Measurements from ENCODE around the gene AP2M1. TPM values are rescaled to one million over a fixed set of nuclear protein-coding genes. Genes with fewer than 3 reads are reported as not detected.

AP2M1 gene
- polyA plus RNA-seq = 286 TPM
- long read RNA-seq, donor 1, transcript AP2M1-202 (11 exons, 2,091 nt) = major isoform, 44 of 49 reads
- long read RNA-seq, donor 1, partial matches to known transcripts = 0 of 49 reads
- long read RNA-seq, donor 1, other reads (novel, unspliced or antisense) = 0 of 49 reads
- long read RNA-seq, donor 2, transcript AP2M1-207 (10 exons, 1,950 nt) = minor isoform, 6 of 124 reads
- long read RNA-seq, donor 2, transcript AP2M1-202 (11 exons, 2,091 nt) = major isoform, 101 of 124 reads
- long read RNA-seq, donor 2, partial matches to known transcripts = 10 of 124 reads
- long read RNA-seq, donor 2, other reads (novel, unspliced or antisense) = 0 of 124 reads
- long read RNA-seq, donor 3 = 0 reads
- long read RNA-seq, donor 4, transcript AP2M1-202 (11 exons, 2,091 nt) = major isoform, 6 of 8 reads
- long read RNA-seq, donor 4, partial matches to known transcripts = 0 of 8 reads
- long read RNA-seq, donor 4, other reads (novel, unspliced or antisense) = 0 of 8 reads
- long read RNA-seq, donor 5, transcript AP2M1-202 (11 exons, 2,091 nt) = major isoform, 62 of 65 reads
- long read RNA-seq, donor 5, partial matches to known transcripts = 0 of 65 reads
- long read RNA-seq, donor 5, other reads (novel, unspliced or antisense) = 0 of 65 reads
- long read RNA-seq, donor 6, transcript AP2M1-202 (11 exons, 2,091 nt) = major isoform, 87 of 107 reads
- long read RNA-seq, donor 6, partial matches to known transcripts = 16 of 107 reads
- long read RNA-seq, donor 6, other reads (novel, unspliced or antisense) = 0 of 107 reads
- long read RNA-seq, donor 7, transcript AP2M1-202 (11 exons, 2,091 nt) = major isoform, 38 of 47 reads
- long read RNA-seq, donor 7, transcript AP2M1-214 (3 exons, 684 nt) = minor isoform, 6 of 47 reads
- long read RNA-seq, donor 7, partial matches to known transcripts = 0 of 47 reads
- long read RNA-seq, donor 7, other reads (novel, unspliced or antisense) = 0 of 47 reads
- long read RNA-seq, donor 8, transcript AP2M1-214 (3 exons, 684 nt) = minor isoform, 7 of 133 reads
- long read RNA-seq, donor 8, transcript AP2M1-202 (11 exons, 2,091 nt) = major isoform, 88 of 133 reads
- long read RNA-seq, donor 8, partial matches to known transcripts = 36 of 133 reads
- long read RNA-seq, donor 8, other reads (novel, unspliced or antisense) = 0 of 133 reads
- long read RNA-seq, donor 9, transcript AP2M1-202 (11 exons, 2,091 nt) = major isoform, 63 of 90 reads
- long read RNA-seq, donor 9, transcript AP2M1-207 (10 exons, 1,950 nt) = minor isoform, 5 of 90 reads
- long read RNA-seq, donor 9, partial matches to known transcripts = 17 of 90 reads
- long read RNA-seq, donor 9, other reads (novel, unspliced or antisense) = 0 of 90 reads
- long read RNA-seq, donor 10, transcript AP2M1-202 (11 exons, 2,091 nt) = major isoform, 97 of 147 reads
- long read RNA-seq, donor 10, partial matches to known transcripts = 36 of 147 reads
- long read RNA-seq, donor 10, other reads (novel, unspliced or antisense) = 5 of 147 reads
- long read RNA-seq, donor 11, transcript AP2M1-202 (11 exons, 2,091 nt) = major isoform, 66 of 75 reads
- long read RNA-seq, donor 11, partial matches to known transcripts = 5 of 75 reads
- long read RNA-seq, donor 11, other reads (novel, unspliced or antisense) = 0 of 75 reads

- peak; percentile 99 for DNase-seq
- 0% methylated on average over 2 of the region's 73 CpGs for WGBS (ENCODE audit: insufficient coverage, low lambda C conversion rate)
- H3K4me3 ChIP-seq (ENCODE audit: low read length) = peak within 1 kb of the TSS; percentile 99
- peaks cover 56% of the 10 kb centered on the region for H3K36me3 ChIP-seq (ENCODE audit: control insufficient read depth, insufficient read depth, low read length)
- no peaks in the 10 kb centered on the region for H3K27me3 ChIP-seq (ENCODE audit: control insufficient read depth, insufficient read depth, low read length)
- peak within 1 kb of the TSS; percentile 92 for H3K27ac ChIP-seq (ENCODE audit: low read length)
- H3K9me3 ChIP-seq (ENCODE audit: control insufficient read depth, low read depth, low read length) = no peaks in the 10 kb centered on the region
- peaks cover 32% of the 10 kb centered on the region for H3K4me1 ChIP-seq (ENCODE audit: control insufficient read depth, insufficient read depth, low read length)
Measured at GRCh38 chr3:184174646-184175492, at the start of gene AP2M1. Gene AP2M1 (plus strand): TSS chr3:184174855. CDS start chr3:184176994, 2,139 bp downstream.

GRCh38 chr3:184126006-184126405, 48.6 kb upstream of the AP2M1 start:
- H3K4me3 ChIP-seq (ENCODE audit: low read length) = no peak overlapping the region
- H3K4me1 ChIP-seq (ENCODE audit: control insufficient read depth, insufficient read depth, low read length) = no peaks in the 10 kb centered on the region
- no peaks in the 10 kb centered on the region for H3K27me3 ChIP-seq (ENCODE audit: control insufficient read depth, insufficient read depth, low read length)
- H3K9me3 ChIP-seq (ENCODE audit: control insufficient read depth, low read depth, low read length) = no peaks in the 10 kb centered on the region
- WGBS (ENCODE audit: insufficient coverage, low lambda C conversion rate) = 69% methylated on average over 2 of the region's 3 CpGs
- DNase-seq = no peak
- no peak overlapping the region for H3K27ac ChIP-seq (ENCODE audit: low read length)
- no peaks in the 10 kb centered on the region for H3K36me3 ChIP-seq (ENCODE audit: control insufficient read depth, insufficient read depth, low read length)

- no peaks in the 10 kb centered on the region for H3K27me3 ChIP-seq (ENCODE audit: control insufficient read depth, insufficient read depth, low read length)
- H3K4me3 ChIP-seq (ENCODE audit: low read length) = no peak overlapping the region
- peak in 1 of 2 donors; percentile 22 for DNase-seq
- WGBS (ENCODE audit: insufficient coverage, low lambda C conversion rate) = no CpG with 5 or more reads among the region's 2 CpGs
- no peaks in the 10 kb centered on the region for H3K36me3 ChIP-seq (ENCODE audit: control insufficient read depth, insufficient read depth, low read length)
- peaks cover 3% of the 10 kb centered on the region for H3K4me1 ChIP-seq (ENCODE audit: control insufficient read depth, insufficient read depth, low read length)
- H3K9me3 ChIP-seq (ENCODE audit: control insufficient read depth, low read depth, low read length) = no peaks in the 10 kb centered on the region
- H3K27ac ChIP-seq (ENCODE audit: low read length) = no peak overlapping the region
Measured at GRCh38 chr3:184129012-184129411, 45.6 kb upstream of the AP2M1 start.

GRCh38 chr3:184132945-184133344, 41.7 kb upstream of the AP2M1 start:
- WGBS (ENCODE audit: insufficient coverage, low lambda C conversion rate) = 95% methylated on average over 3 of the region's 4 CpGs

GRCh38 chr3:184133840-184134745, 40.6 kb upstream of the AP2M1 start:
- no CpG with 5 or more reads among the region's 37 CpGs for WGBS (ENCODE audit: insufficient coverage, low lambda C conversion rate)
- DNase-seq = peak; percentile 70 to 85
- Histone ChIP-seq H3K27me3 (ENCODE audit: control insufficient read depth, insufficient read depth, low read length) (no peaks in the 10 kb centered on the region), H3K9me3 (ENCODE audit: control insufficient read depth, low read depth, low read length) (no peaks in the 10 kb centered on the region), H3K36me3 (ENCODE audit: control insufficient read depth, insufficient read depth, low read length) (peaks cover 9% of the 10 kb centered on the region), H3K4me3 (ENCODE audit: low read length) (peak overlapping the region; percentile 97), H3K27ac (ENCODE audit: low read length) (peak overlapping the region; percentile 70), H3K4me1 (ENCODE audit: control insufficient read depth, insufficient read depth, low read length) (peaks cover 9% of the 10 kb centered on the region)

More at GRCh38 chr3:184132945-184133344, 41.7 kb upstream of the AP2M1 start:
- Histone ChIP-seq H3K4me3 (ENCODE audit: low read length) (no peak overlapping the region), H3K9me3 (ENCODE audit: control insufficient read depth, low read depth, low read length) (no peaks in the 10 kb centered on the region), H3K27ac (ENCODE audit: low read length) (no peak overlapping the region), H3K36me3 (ENCODE audit: control insufficient read depth, insufficient read depth, low read length) (peaks cover 8% of the 10 kb centered on the region), H3K27me3 (ENCODE audit: control insufficient read depth, insufficient read depth, low read length) (no peaks in the 10 kb centered on the region), H3K4me1 (ENCODE audit: control insufficient read depth, insufficient read depth, low read length) (peaks cover 9% of the 10 kb centered on the region)
- no peak for DNase-seq

GRCh38 chr3:184134746-184135148, 39.9 kb upstream of the AP2M1 start:
- WGBS (ENCODE audit: insufficient coverage, low lambda C conversion rate) = no CpG with 5 or more reads among the region's 21 CpGs
- Histone ChIP-seq H3K27me3 (ENCODE audit: control insufficient read depth, insufficient read depth, low read length) (no peaks in the 10 kb centered on the region), H3K4me1 (ENCODE audit: control insufficient read depth, insufficient read depth, low read length) (peaks cover 9% of the 10 kb centered on the region), H3K36me3 (ENCODE audit: control insufficient read depth, insufficient read depth, low read length) (peaks cover 9% of the 10 kb centered on the region), H3K27ac (ENCODE audit: low read length) (peak overlapping the region; percentile 70), H3K4me3 (ENCODE audit: low read length) (peak overlapping the region; percentile 97), H3K9me3 (ENCODE audit: control insufficient read depth, low read depth, low read length) (no peaks in the 10 kb centered on the region)
- no peak for DNase-seq

- H3K27me3 ChIP-seq (ENCODE audit: control insufficient read depth, insufficient read depth, low read length) = no peaks in the 10 kb centered on the region
- no CpG with 5 or more reads among the region's 56 CpGs for WGBS (ENCODE audit: insufficient coverage, low lambda C conversion rate)
- peak; percentile 92 to 95 for DNase-seq
- peak within 1 kb of the TSS; percentile 70 for H3K27ac ChIP-seq (ENCODE audit: low read length)
- H3K4me1 ChIP-seq (ENCODE audit: control insufficient read depth, insufficient read depth, low read length) = peaks cover 9% of the 10 kb centered on the region
- H3K4me3 ChIP-seq (ENCODE audit: low read length) = peak within 1 kb of the TSS; percentile 97
- H3K36me3 ChIP-seq (ENCODE audit: control insufficient read depth, insufficient read depth, low read length) = peaks cover 11% of the 10 kb centered on the region
- H3K9me3 ChIP-seq (ENCODE audit: control insufficient read depth, low read depth, low read length) = no peaks in the 10 kb centered on the region
Measured at GRCh38 chr3:184135149-184135910, 39.3 kb upstream of the AP2M1 start, which contains the start of gene EIF2B5. Gene EIF2B5 (plus strand): TSS chr3:184135358. CDS start chr3:184135386, 28 bp downstream.

- H3K27me3 ChIP-seq (ENCODE audit: control insufficient read depth, insufficient read depth, low read length) = no peaks in the 10 kb centered on the region
- DNase-seq = no peak
- peak overlapping the region; percentile 70 for H3K27ac ChIP-seq (ENCODE audit: low read length)
- H3K36me3 ChIP-seq (ENCODE audit: control insufficient read depth, insufficient read depth, low read length) = peaks cover 16% of the 10 kb centered on the region
- H3K4me1 ChIP-seq (ENCODE audit: control insufficient read depth, insufficient read depth, low read length) = peaks cover 9% of the 10 kb centered on the region
- 20% methylated on average over 1 of the region's 9 CpGs for WGBS (ENCODE audit: insufficient coverage, low lambda C conversion rate)
- peak overlapping the region; percentile 97 for H3K4me3 ChIP-seq (ENCODE audit: low read length)
- no peaks in the 10 kb centered on the region for H3K9me3 ChIP-seq (ENCODE audit: control insufficient read depth, low read depth, low read length)
Measured at GRCh38 chr3:184135911-184136260, 38.8 kb upstream of the AP2M1 start.

Data from large intestine (tissue), 12 donors.